HepG2 (cell line): Measurements from ENCODE around the gene TMTC3. TPM values are rescaled to one million over a fixed set of nuclear protein-coding genes. Genes with fewer than 3 reads are reported as not detected.
A peak's percentile ranks its signal among the peaks of the same experiment; 100 is the strongest.

Experiments
- ATRX ChIP-seq: sonication (generic); formaldehyde crosslinking; IDR thresholded peaks from 2 replicates; pipeline ENCODE4 v1.4.0; 2020; ENCODE audit warnings: missing genetic modification reagents, borderline replicate concordance
- FOXJ3 ChIP-seq: sonication (generic); formaldehyde crosslinking; IDR thresholded peaks from 2 replicates; pipeline ENCODE4 v1.4.0; 2020; ENCODE audit warnings: missing genetic modification reagents, mild to moderate bottlenecking, borderline replicate concordance
- FOXP1 ChIP-seq, 2 experiments: fragments of 450-650 bp in 1 of 2; IDR thresholded peaks; 2 replicates each; pipeline ENCODE4 v1.6.1; 2017 to 2018; ENCODE audit warnings: antibody characterized with exemption in 1 of 2
- GFI1 ChIP-seq: sonication (generic); formaldehyde crosslinking; IDR thresholded peaks from 2 replicates; pipeline ENCODE4 v1.5.0; 2020; ENCODE audit warnings: missing genetic modification reagents, mild to moderate bottlenecking, borderline replicate concordance
- GPN1 ChIP-seq: sonication (generic); formaldehyde crosslinking; IDR thresholded peaks from 2 replicates; pipeline ENCODE4 v1.5.1; 2020; ENCODE audit warnings: missing genetic modification reagents, borderline replicate concordance
- GTF2F1 ChIP-seq: fragments of 150-350 bp; IDR thresholded peaks from 2 replicates; pipeline ENCODE4 v1.6.1; 2014; ENCODE audit warnings: low read length
- HNRNPK ChIP-seq: fragments of 200-400 bp; formaldehyde crosslinking; IDR thresholded peaks from 2 replicates; pipeline ENCODE4 v1.6.1; 2018; ENCODE audit warnings: low read length, low read depth, moderate library complexity, mild to moderate bottlenecking; ENCODE audit not compliant: poor library complexity, severe bottlenecking
- KDM4B ChIP-seq: sonication (generic); formaldehyde crosslinking; IDR thresholded peaks from 2 replicates; pipeline ENCODE4 v1.4.0; 2020; ENCODE audit warnings: missing genetic modification reagents
- MIXL1 ChIP-seq: IDR thresholded peaks from 2 replicates; pipeline ENCODE4 v1.6.1; 2016
- NCOA2 ChIP-seq: sonication (generic); formaldehyde crosslinking; IDR thresholded peaks from 2 replicates; pipeline ENCODE4 v1.8.0; 2022; ENCODE audit warnings: inconsistent platforms
- NFE2 ChIP-seq: sonication (generic); formaldehyde crosslinking; IDR thresholded peaks from 2 replicates; pipeline ENCODE4 v1.4.0; 2020; ENCODE audit warnings: missing genetic modification reagents
- NRL ChIP-seq: sonication (generic); formaldehyde crosslinking; IDR thresholded peaks from 2 replicates; pipeline ENCODE4 v1.5.0; 2020; ENCODE audit warnings: missing genetic modification reagents, mild to moderate bottlenecking, moderate library complexity, borderline replicate concordance
- PREB ChIP-seq: sonication (generic); formaldehyde crosslinking; IDR thresholded peaks from 2 replicates; pipeline ENCODE4 v1.4.0; 2020; ENCODE audit warnings: missing genetic modification reagents
- RAD51 ChIP-seq: fragments of 450-650 bp; IDR thresholded peaks from 2 replicates; pipeline ENCODE4 v1.6.1; 2016; ENCODE audit warnings: borderline replicate concordance
- SIX1 ChIP-seq: sonication (generic); formaldehyde crosslinking; IDR thresholded peaks from 2 replicates; pipeline ENCODE4 v1.4.0; 2020; ENCODE audit warnings: missing genetic modification reagents, borderline replicate concordance
- SKI ChIP-seq: fragments of 450-650 bp; IDR thresholded peaks from one replicate; pipeline ENCODE4 v1.6.1; 2018; ENCODE audit warnings: mild to moderate bottlenecking; ENCODE audit not compliant: partially characterized antibody
- SNAI1 ChIP-seq: sonication (generic); formaldehyde crosslinking; IDR thresholded peaks from 2 replicates; pipeline ENCODE4 v1.5.0; 2020; ENCODE audit warnings: mild to moderate bottlenecking, missing genetic modification reagents, borderline replicate concordance
- SUZ12 ChIP-seq: fragments of 150-350 bp; IDR thresholded peaks from 2 replicates; pipeline ENCODE4 v1.6.1; 2014; ENCODE audit warnings: low read depth, low read length
- ZBTB42 ChIP-seq: sonication (generic); formaldehyde crosslinking; IDR thresholded peaks from 2 replicates; pipeline ENCODE4 v1.5.0; 2020; ENCODE audit warnings: mild to moderate bottlenecking, missing genetic modification reagents
- ZIK1 ChIP-seq: sonication (generic); formaldehyde crosslinking; IDR thresholded peaks from 2 replicates; pipeline ENCODE4 v1.5.0; 2020; ENCODE audit warnings: mild to moderate bottlenecking, low read depth, missing genetic modification reagents, borderline replicate concordance
- ZNF34 ChIP-seq: sonication (generic); formaldehyde crosslinking; IDR thresholded peaks from 2 replicates; pipeline ENCODE4 v1.4.0; 2020; ENCODE audit warnings: mild to moderate bottlenecking, missing genetic modification reagents, borderline replicate concordance
- ZNF512 ChIP-seq: sonication (generic); formaldehyde crosslinking; IDR thresholded peaks from 2 replicates; pipeline ENCODE4 v1.4.0; 2020; ENCODE audit warnings: mild to moderate bottlenecking, missing genetic modification reagents
- ZNF570 ChIP-seq: sonication (generic); formaldehyde crosslinking; IDR thresholded peaks from 2 replicates; pipeline ENCODE4 v1.4.0; 2020; ENCODE audit warnings: mild to moderate bottlenecking, missing genetic modification reagents, borderline replicate concordance
- ZNF652 ChIP-seq: IDR thresholded peaks from 2 replicates; pipeline ENCODE4 v1.6.1; 2016; ENCODE audit warnings: low read depth, borderline replicate concordance
- ZNF670 ChIP-seq: sonication (generic); formaldehyde crosslinking; IDR thresholded peaks from 2 replicates; pipeline ENCODE4 v1.8.0; 2022; ENCODE audit warnings: mild to moderate bottlenecking, missing genetic modification reagents, borderline replicate concordance
- ZNF720 ChIP-seq: sonication (generic); formaldehyde crosslinking; IDR thresholded peaks from 2 replicates; pipeline ENCODE4 v1.4.0; 2020; ENCODE audit warnings: missing genetic modification reagents
- ZNF788 ChIP-seq: sonication (generic); formaldehyde crosslinking; IDR thresholded peaks from 2 replicates; pipeline ENCODE4 v1.5.0; 2020; ENCODE audit warnings: mild to moderate bottlenecking, missing genetic modification reagents, borderline replicate concordance
- ZSCAN9 ChIP-seq: IDR thresholded peaks from 2 replicates; pipeline ENCODE4 v1.6.1; 2016; ENCODE audit warnings: borderline replicate concordance
- polyA plus RNA-seq, 8 experiments: library from polyadenylated mRNA; depleted of rRNA in 3 of 8; stranded (reverse) in 7 of 8; unstranded in 1 of 8; fragments of >200 nt; fragmentation: Illumina TruSeq in 4 of 8; extraction: Trizol in 4 of 8; gene quantifications; 2 replicates each; pipeline versions ENCODE4 v1.2.1 to v1.2.3, GENCODE V29; 2011 to 2016; ENCODE audit warnings: low read depth in 4 of 8, missing spikeins in 1 of 8, mixed read lengths in 1 of 8; ENCODE audit not compliant: insufficient read depth in 1 of 8
- total RNA-seq, 5 experiments: library from RNA; depleted of rRNA; stranded (reverse); fragments of >200 nt; fragmentation: Illumina TruSeq; extraction: Trizol; gene quantifications; 2 replicates each; pipeline ENCODE4 v1.2.3, GENCODE V29; 2016; ENCODE audit warnings: low read depth in 1 of 5
- TF ChIP-seq, protein P1 (sequence below): sonication (generic); formaldehyde crosslinking; IDR thresholded peaks from 2 replicates; pipeline ENCODE4 v1.4.0; 2020; ENCODE audit warnings: low read depth, mild to moderate bottlenecking, missing genetic modification reagents

Gene TMTC3
- total and polyA plus RNA-seq, 2 of the 13 experiments (the other 11 are each of a cell fraction or from before 2014, with no cell fraction given) = 6.3 to 22.5 TPM

DNA sequence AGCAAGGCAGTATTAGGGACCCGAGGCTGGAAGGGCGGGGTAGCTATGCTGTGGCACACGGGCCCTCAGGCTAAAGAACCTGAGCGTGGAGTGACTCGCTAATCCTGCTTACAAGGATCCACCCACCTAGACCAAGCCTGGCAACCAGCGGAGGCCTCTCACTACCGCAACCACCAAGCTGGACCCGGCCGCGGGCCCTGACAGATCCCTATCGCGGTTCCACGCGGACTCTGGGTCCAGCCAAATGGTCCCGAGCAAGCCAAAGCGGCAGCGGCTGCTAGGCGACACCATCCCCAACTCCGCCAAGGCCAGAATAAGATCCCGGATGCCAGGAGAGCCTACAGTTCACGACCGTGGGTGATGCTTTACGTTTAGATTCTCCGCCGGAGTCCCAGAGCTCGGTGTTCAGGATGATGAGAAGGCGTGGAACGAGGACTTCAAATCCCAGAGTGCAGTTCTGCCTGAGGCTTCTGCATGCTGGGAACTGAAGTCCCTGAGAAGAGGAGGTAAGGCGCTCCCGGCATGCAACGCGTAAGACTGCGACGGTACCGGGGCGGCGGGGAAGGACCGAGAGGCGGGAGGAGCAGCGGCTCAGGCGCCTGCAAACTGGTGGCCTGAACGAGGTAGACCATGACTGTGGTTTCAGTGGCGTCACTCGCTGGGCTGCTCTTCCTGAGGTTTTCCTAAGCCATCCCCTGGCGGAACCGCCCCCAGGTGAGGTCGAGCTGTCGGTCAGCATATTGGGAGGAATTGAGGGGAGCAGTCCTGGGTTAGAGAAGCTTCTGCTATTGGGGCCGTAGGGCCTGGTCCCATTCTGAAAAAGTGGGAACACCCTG is at the start of gene TMTC3, which contains the start of gene CEP290 (continued):
- TF ChIP-seq SKI (peak; percentile 43), ZSCAN9 (peak; percentile 74; the same call in 1 of the 2 replicates), GPN1 (CRISPR knock-in tag) (no peak), SUZ12 (peak; percentile 96), SNAI1 (no peak), ZBTB42 (no peak), ZNF670 (CRISPR knock-in tag) (peak; percentile 81), GTF2F1 (no peak), ZNF652 (no peak), NFE2 (CRISPR knock-in tag) (no peak), RAD51 (no peak), NCOA2 (peak; percentile 28; the same call in 1 of the 2 replicates), ZNF570 (CRISPR knock-in tag) (no peak), NRL (peak; percentile 83), PREB (CRISPR knock-in tag) (no peak), HNRNPK (no peak), KDM4B (CRISPR knock-in tag) (no peak; the same call in 1 of the 2 replicates), ZIK1 (CRISPR knock-in tag) (peak; percentile 47; the same call in 1 of the 2 replicates), ZNF720 (CRISPR knock-in tag) (no peak), FOXJ3 (CRISPR knock-in tag) (peak; percentile 50; the same call in 1 of the 2 replicates), ATRX (no peak), ZNF512 (no peak), ZNF788 (CRISPR knock-in tag) (peak; percentile 52; the same call in 1 of the 2 replicates), MIXL1 (CRISPR knock-in tag) (peak; percentile 48; the same call in 1 of the 2 replicates), GFI1 (CRISPR knock-in tag) (no peak), ZNF34 (CRISPR knock-in tag) (no peak), FOXP1 (IDR thresholded peaks at IDR 0.05) (no peak), FOXP1 (CRISPR knock-in tag; IDR thresholded peaks at IDR 0.05) (no peak), SIX1 (peak; percentile 56; the same call in 1 of the 2 replicates)
- TF ChIP-seq, protein P1, sequence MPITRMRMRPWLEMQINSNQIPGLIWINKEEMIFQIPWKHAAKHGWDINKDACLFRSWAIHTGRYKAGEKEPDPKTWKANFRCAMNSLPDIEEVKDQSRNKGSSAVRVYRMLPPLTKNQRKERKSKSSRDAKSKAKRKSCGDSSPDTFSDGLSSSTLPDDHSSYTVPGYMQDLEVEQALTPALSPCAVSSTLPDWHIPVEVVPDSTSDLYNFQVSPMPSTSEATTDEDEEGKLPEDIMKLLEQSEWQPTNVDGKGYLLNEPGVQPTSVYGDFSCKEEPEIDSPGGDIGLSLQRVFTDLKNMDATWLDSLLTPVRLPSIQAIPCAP = no peak
